GM12801 (cell line): ENCODE measurements around the gene SLC35B1.

ENCODE experiments used
- CTCF ChIP-seq: IDR thresholded peaks from one replicate; pipeline ENCODE4 v1.5.1; 2011; ENCODE audit warnings: control low read depth; ENCODE audit not compliant: insufficient read length; ENCODE audit errors: extremely low read depth

The SLC35B1 gene

GRCh38 chr17:49707608-49708514, at the start of gene SLC35B1:
Gene SLC35B1, minus strand, starts transcription at chr17:49707964. Its CDS starts 131 bp downstream, at chr17:49707833.
- peak; percentile 88 for TF ChIP-seq CTCF

GRCh38 chr17:49757151-49757777, 49.5 kb upstream of the SLC35B1 start:
- no peak for TF ChIP-seq CTCF

GRCh38 chr17:49756323-49757150, 48.8 kb upstream of the SLC35B1 start:
- TF ChIP-seq CTCF = no peak

- TF ChIP-seq CTCF = no peak
Observed at GRCh38 chr17:49755663-49756283, 48.0 kb upstream of the SLC35B1 start.

GRCh38 chr17:49753959-49754391, 46.2 kb upstream of the SLC35B1 start:
- no peak for TF ChIP-seq CTCF

GRCh38 chr17:49752508-49752907, 44.7 kb upstream of the SLC35B1 start:
- no peak for TF ChIP-seq CTCF
